Endothelial cell of umbilical vein (primary cell): ENCODE results near the gene KCNG1. TPM values are rescaled to one million over a fixed set of nuclear protein-coding genes. Genes with fewer than 3 reads are reported as not detected.

Experiments
- BruUV-seq: library from RNA; stranded (reverse); fragments of 400-500 nt; replicated peaks from 2 replicates; lab custom pipeline; 2021; lab: Mats Ljungman, UMichigan
- CTCF ChIA-PET: fragments of 300-600, 350-600 bp; sonication (Branson Sonifier 250); formaldehyde crosslinking; loops from one replicate; lab custom pipeline; 2021; ENCODE audit warnings: antibody characterized with exemption, inconsistent platforms; lab: Charles Lee
- POLR2A ChIA-PET: fragments of 300-600, 350-600 bp; sonication (Branson Sonifier 250); formaldehyde crosslinking; loops from one replicate; lab custom pipeline; 2021; ENCODE audit warnings: antibody characterized with exemption, inconsistent platforms; lab: Charles Lee
- DNase-seq: peaks from one replicate; pipeline ENCODE4 v3.0.0-alpha.2; 2011; ENCODE audit warnings: low read depth, low spot score
- FAIRE-seq: peaks from 2 replicates; lab custom pipeline; 2011; peaks lifted over from hg19 to GRCh38; lab: Jason Lieb, UNC
- H2AFZ ChIP-seq: 2 replicates; pipeline ENCODE4 v1.6.0; 2012; ENCODE audit warnings: low read depth, low read length, control low read depth, inconsistent platforms
- H3K27ac ChIP-seq: 2 replicates; pipeline ENCODE4 v1.5.1; 2011; ENCODE audit warnings: low read depth, mild to moderate bottlenecking, control low read depth, low read length, moderate library complexity; ENCODE audit not compliant: insufficient read depth
- H3K27me3 ChIP-seq, 2 experiments: 2 replicates each; pipeline versions ENCODE4 v1.6.0 to v1.6.1; 2011; ENCODE audit warnings: low read length in 2 of 2, mixed read lengths in 1 of 2; ENCODE audit not compliant: control insufficient read depth in 2 of 2, insufficient read depth in 2 of 2
- H3K36me3 ChIP-seq, 2 experiments: 2 replicates in 1 of 2; 3 replicates in 1 of 2; pipeline ENCODE4 v1.5.1; 2011; ENCODE audit warnings: low read length in 2 of 2, mild to moderate bottlenecking in 1 of 2, moderate library complexity in 1 of 2; ENCODE audit not compliant: control insufficient read depth in 2 of 2, insufficient read depth in 2 of 2; ENCODE audit errors: extremely low read depth in 1 of 2
- H3K4me1 ChIP-seq: 3 replicates; pipeline ENCODE4 v1.5.1; 2011; ENCODE audit warnings: mild to moderate bottlenecking, low read length; ENCODE audit not compliant: control insufficient read depth, insufficient read depth; ENCODE audit errors: extremely low read depth
- H3K4me2 ChIP-seq: 2 replicates; pipeline ENCODE4 v1.6.1; 2011; ENCODE audit warnings: low read length, control low read depth, mixed read lengths; ENCODE audit not compliant: insufficient read depth
- H3K4me3 ChIP-seq, 3 experiments: fragments of 200-600 bp in 1 of 3; sonication (generic), shearing (Covaris generic) in 1 of 3; replicated peaks in 1 of 3; 2 replicates each; pipeline ENCODE4 v1.5.1; 2011 to 2016; ENCODE audit warnings: control low read depth in 3 of 3, low read length in 3 of 3, mild to moderate bottlenecking in 2 of 3, inconsistent platforms in 1 of 3, low read depth in 1 of 3, moderate library complexity in 1 of 3; ENCODE audit not compliant: insufficient read depth in 1 of 3
- H3K79me2 ChIP-seq: 2 replicates; pipeline ENCODE4 v1.6.0; 2012; ENCODE audit warnings: low read length, inconsistent platforms; ENCODE audit not compliant: control insufficient read depth, insufficient read depth
- H3K9ac ChIP-seq: replicated peaks from 2 replicates; pipeline ENCODE3; 2011; ENCODE audit warnings: low read length, control low read depth; ENCODE audit not compliant: insufficient read depth; ENCODE audit errors: extremely low read depth
- H3K9me1 ChIP-seq: replicated peaks from 3 replicates; pipeline ENCODE4 v1.6.0; 2011; ENCODE audit warnings: mild to moderate bottlenecking, low read length; ENCODE audit not compliant: control insufficient read depth, insufficient read depth; ENCODE audit errors: extremely low read depth
- H3K9me3 ChIP-seq: replicated peaks from 2 replicates; pipeline ENCODE4 v1.5.1; 2012; ENCODE audit warnings: low read length, inconsistent platforms; ENCODE audit not compliant: control insufficient read depth, insufficient read depth
- H4K20me1 ChIP-seq: replicated peaks from 2 replicates; pipeline ENCODE3; 2011; ENCODE audit warnings: mild to moderate bottlenecking, low read length; ENCODE audit not compliant: control insufficient read depth, insufficient read depth; ENCODE audit errors: extremely low read depth
- CTCF ChIP-seq, 2 donors: IDR thresholded peaks; 1 replicate in 1 of 2; 2 replicates in 1 of 2; pipeline ENCODE4 v1.5.1; 2011; ENCODE audit warnings: low read length in 2 of 2, mild to moderate bottlenecking in 2 of 2, moderate library complexity in 2 of 2, control low read depth in 1 of 2, inconsistent platforms in 1 of 2, low read depth in 1 of 2; ENCODE audit not compliant: insufficient read depth in 1 of 2; ENCODE audit errors: extremely low read depth in 1 of 2
- EZH2 ChIP-seq: IDR thresholded peaks from 2 replicates; pipeline ENCODE4 v1.6.1; 2012; ENCODE audit warnings: borderline replicate concordance, low read depth, mild to moderate bottlenecking, moderate library complexity, low read length, inconsistent platforms; ENCODE audit not compliant: severe bottlenecking
- FOS ChIP-seq: IDR thresholded peaks from 2 replicates; pipeline ENCODE4 v1.6.1; 2011; ENCODE audit warnings: mild to moderate bottlenecking, low read length, moderate library complexity, borderline replicate concordance; ENCODE audit not compliant: insufficient read depth
- GATA2 ChIP-seq: IDR thresholded peaks from 2 replicates; pipeline ENCODE4 v1.7.0; 2011; ENCODE audit warnings: low read depth, mild to moderate bottlenecking, moderate library complexity, mixed read lengths, low read length; ENCODE audit not compliant: insufficient read length, insufficient read depth
- JUN ChIP-seq: IDR thresholded peaks from 2 replicates; pipeline ENCODE4 v1.6.1; 2011; ENCODE audit warnings: borderline replicate concordance, low read depth; ENCODE audit not compliant: insufficient read length, insufficient read depth
- MAX ChIP-seq: IDR thresholded peaks from 2 replicates; pipeline ENCODE4 v1.6.1; 2011; ENCODE audit not compliant: insufficient read depth, insufficient read length
- MYC ChIP-seq: IDR thresholded peaks from one replicate; pipeline ENCODE4 v1.6.1; 2011; ENCODE audit warnings: mild to moderate bottlenecking, low read depth, low read length
- POLR2A ChIP-seq: IDR thresholded peaks from 2 replicates; pipeline ENCODE4 v1.6.1; 2012; ENCODE audit warnings: low read depth, mild to moderate bottlenecking, control low read depth, low read length
- POLR2AphosphoS5 ChIP-seq: IDR thresholded peaks from 2 replicates; pipeline ENCODE4 v1.6.1; 2012; ENCODE audit warnings: low read depth, mild to moderate bottlenecking, control low read depth, low read length, moderate library complexity; ENCODE audit not compliant: insufficient read depth
- dilution Hi-C: fragments of 300-500 bp; cut with MboI; formaldehyde crosslinking; loops from one replicate; pipeline ENCODE4 v1.15.0; 2019; ENCODE audit warnings: low sequenced_read_pairs; ENCODE audit not compliant: extremely low pct_ligation_motif_present
- intact Hi-C: fragments of 100-400 bp; cut with micrococcal nuclease; formaldehyde crosslinking; loops from one replicate; pipeline ENCODE4 v1.10.0; 2022
- polyA plus RNA-seq, 4 experiments: library from polyadenylated mRNA; depleted of rRNA in 3 of 4; stranded (reverse) in 3 of 4; unstranded in 1 of 4; fragments of >200 nt; gene quantifications; 2 replicates each; pipeline versions ENCODE4 v1.2.1 to v1.2.3, GENCODE V29; 2011 to 2012; ENCODE audit warnings: missing spikeins in 1 of 4
- total RNA-seq: library from RNA; stranded (reverse); gene quantifications from 2 replicates; pipeline ENCODE4 v1.2.3, GENCODE V29; 2021

The KCNG1 gene
- total and polyA plus RNA-seq, 2 donors (not counting 3 experiments of a cell fraction or from before 2014, with no cell fraction given), result 0.22 to 1.1 TPM

GRCh38 chr20:51036827-51037531, 14.1 kb upstream of the KCNG1 start:
- BruUV-seq, result no TSS peak
- FAIRE-seq, result no peak
- CTCF ChIA-PET, result interaction anchor here (1.1 to 1.6 kb wide), 3 partner anchors 14 to 49 kb away, joined by 3 to 8 read pairs (median 6); no protein-coding TSS in a partner anchor
- no peaks in the 10 kb centered on the region for H4K20me1 ChIP-seq
- intact Hi-C loops, result no loop called here
- peaks cover 4% of the 10 kb centered on the region for H3K4me1 ChIP-seq
- no peak for DNase-seq
- H3K79me2 ChIP-seq, result no peaks in the 10 kb centered on the region
- dilution Hi-C loops, result no loop called here
- no peaks in the 10 kb centered on the region for H3K9me1 ChIP-seq
- peaks cover 2 to 5% of the 10 kb centered on the region in 2 experiments for H3K27me3 ChIP-seq
- no peak overlapping the region for H3K4me2 ChIP-seq
- no peak overlapping the region for H3K27ac ChIP-seq
- no peak overlapping the region for H3K4me3 ChIP-seq
- POLR2A ChIA-PET, result no interaction called here
- H2AFZ ChIP-seq, result no peak overlapping the region
- H3K9me3 ChIP-seq, result no peaks in the 10 kb centered on the region
- no peaks in the 10 kb centered on the region for H3K36me3 ChIP-seq
- H3K9ac ChIP-seq, result no peak overlapping the region
- TF ChIP-seq CTCF (IDR thresholded peaks at IDR 0.05; ENCODE audit: extremely low read depth in 1 of 2, insufficient read depth in 1 of 2, low read depth in 1 of 2, low read length in 2 of 2) (no peak), EZH2 (no peak), MAX (no peak), JUN (no peak), FOS (no peak), MYC (no peak), GATA2 (no peak), POLR2A (no peak), POLR2AphosphoS5 (no peak)
